Hepatocyte (in vitro differentiated cells): ENCODE measurements around the gene CLIP2. TPM values are rescaled to one million over a fixed set of nuclear protein-coding genes. Genes with fewer than 3 reads are reported as not detected.

Experiments used
- DNase-seq: peaks from one replicate; pipeline ENCODE4 v3.0.0-alpha.2; 2016; ENCODE audit warnings: low spot score
- H2AFZ ChIP-seq: fragments of 200-600 bp; sonication (generic); 2 replicates; pipeline ENCODE4 v1.6.0; 2016; ENCODE audit warnings: antibody characterized with exemption, mild to moderate bottlenecking
- H3K27ac ChIP-seq: fragments of 200-600 bp; sonication (generic); 2 replicates; pipeline ENCODE4 v1.5.1; 2016; ENCODE audit warnings: mild to moderate bottlenecking
- H3K27me3 ChIP-seq: fragments of 200-600 bp; sonication (generic); 2 replicates; pipeline ENCODE4 v1.6.1; 2016
- H3K36me3 ChIP-seq: fragments of 200-600 bp; sonication (generic); replicated peaks from 2 replicates; pipeline ENCODE4 v1.5.1; 2016; ENCODE audit warnings: low read depth; ENCODE audit not compliant: insufficient read depth
- H3K4me1 ChIP-seq: fragments of 200-600 bp; sonication (generic); 2 replicates; pipeline ENCODE4 v1.5.1; 2016; ENCODE audit warnings: mild to moderate bottlenecking, moderate library complexity; ENCODE audit not compliant: insufficient read depth
- H3K4me2 ChIP-seq: fragments of 200-600 bp; sonication (generic); 2 replicates; pipeline ENCODE4 v1.6.0; 2016
- H3K4me3 ChIP-seq: fragments of 200-600 bp; sonication (generic); 2 replicates; pipeline ENCODE4 v1.5.1; 2016; ENCODE audit warnings: mild to moderate bottlenecking
- H3K79me2 ChIP-seq: fragments of 200-600 bp; sonication (generic); 2 replicates; pipeline ENCODE4 v1.6.0; 2017; ENCODE audit warnings: mild to moderate bottlenecking
- H3K9me2 ChIP-seq: fragments of 200-600 bp; sonication (generic); replicated peaks from 2 replicates; pipeline ENCODE4 v1.6.0; 2017; ENCODE audit warnings: mild to moderate bottlenecking; ENCODE audit not compliant: insufficient read depth
- H3K9me3 ChIP-seq: fragments of 200-600 bp; sonication (generic); 2 replicates; pipeline ENCODE4 v1.5.1; 2016; ENCODE audit warnings: low read depth, mild to moderate bottlenecking
- H4K20me1 ChIP-seq: fragments of 200-600 bp; sonication (generic); 2 replicates; pipeline ENCODE4 v1.6.0; 2016; ENCODE audit warnings: mild to moderate bottlenecking; ENCODE audit not compliant: insufficient read depth, poor library complexity, severe bottlenecking
- CTCF ChIP-seq: fragments of 200-600 bp; sonication (generic); IDR thresholded peaks from 2 replicates; pipeline ENCODE4 v1.5.1; 2016; ENCODE audit warnings: antibody characterized with exemption, mild to moderate bottlenecking; ENCODE audit not compliant: poor library complexity
- EZH2 ChIP-seq: fragments of 200-600 bp; sonication (generic); IDR thresholded peaks from 2 replicates; pipeline ENCODE4 v1.6.1; 2016; ENCODE audit warnings: antibody characterized with exemption, mild to moderate bottlenecking, borderline replicate concordance
- EZH2phosphoT487 ChIP-seq: fragments of 200-600 bp; sonication (generic); IDR thresholded peaks from one replicate; pipeline ENCODE4 v1.6.1; 2018; ENCODE audit warnings: antibody characterized with exemption, mild to moderate bottlenecking, low read depth, moderate library complexity; ENCODE audit not compliant: unreplicated experiment, severe bottlenecking
- WGBS: methylation state at CpG from one replicate; pipeline ENCODE4 v1.1.6; 2016; ENCODE audit warnings: low lambda C conversion rate; ENCODE audit errors: missing lambda C conversion rate; 5-methylcytosine and 5-hydroxymethylcytosine counted together
- polyA plus RNA-seq: library from polyadenylated mRNA; unstranded; fragments of >200 nt; fragmentation: Nextera tagmentation; extraction: Ambion mirVana; gene quantifications from 2 replicates; pipeline ENCODE4 v1.2.1, GENCODE V29; 2016
- total RNA-seq: library from RNA; depleted of rRNA; stranded (reverse); fragments of >200 nt; gene quantifications from 2 replicates; pipeline ENCODE4 v1.2.3, GENCODE V29; 2014

The CLIP2 gene
- total and polyA plus RNA-seq, 2 experiments from 2014 or later, result 17.9 to 28.5 TPM

GRCh38 chr7:74306004-74306729, 17.0 kb downstream of the CLIP2 start:
- no peak for TF ChIP-seq EZH2
- no peak for TF ChIP-seq EZH2phosphoT487
- no peak for TF ChIP-seq CTCF
- no peaks in the 10 kb centered on the region for H3K9me3 ChIP-seq
- no peaks in the 10 kb centered on the region for H3K27me3 ChIP-seq
- H3K27ac ChIP-seq, result no peak overlapping the region
- no peak overlapping the region for H2AFZ ChIP-seq
- H3K4me2 ChIP-seq, result no peak overlapping the region
- peaks cover 47% of the 10 kb centered on the region for H3K79me2 ChIP-seq
- WGBS, result 90% methylated on average over 18 of the region's 27 CpGs
- no peaks in the 10 kb centered on the region for H3K4me1 ChIP-seq
- H3K36me3 ChIP-seq, result no peaks in the 10 kb centered on the region
- no peak overlapping the region for H3K4me3 ChIP-seq
- H4K20me1 ChIP-seq, result peaks cover 23% of the 10 kb centered on the region
- DNase-seq, result no peak
- no peaks in the 10 kb centered on the region for H3K9me2 ChIP-seq

- Histone ChIP-seq H3K9me2 (no peaks in the 10 kb centered on the region), H3K36me3 (no peaks in the 10 kb centered on the region), H3K79me2 (peaks cover 48% of the 10 kb centered on the region), H3K27ac (no peak overlapping the region), H2AFZ (no peak overlapping the region), H3K4me1 (no peaks in the 10 kb centered on the region), H4K20me1 (peaks cover 23% of the 10 kb centered on the region), H3K9me3 (no peaks in the 10 kb centered on the region), H3K27me3 (no peaks in the 10 kb centered on the region), H3K4me3 (no peak overlapping the region), H3K4me2 (no peak overlapping the region)
- TF ChIP-seq CTCF, result no peak
- no peak for TF ChIP-seq EZH2
- no peak for TF ChIP-seq EZH2phosphoT487
- WGBS, result 62% methylated on average over 16 of the region's 20 CpGs
- DNase-seq, result no peak
Measured at GRCh38 chr7:74306730-74307469, 17.7 kb downstream of the CLIP2 start.

- no peak overlapping the region for H3K4me3 ChIP-seq
- H3K36me3 ChIP-seq, result no peaks in the 10 kb centered on the region
- no peak overlapping the region for H3K4me2 ChIP-seq
- H3K4me1 ChIP-seq, result no peaks in the 10 kb centered on the region
- DNase-seq, result no peak
- H3K27ac ChIP-seq, result no peak overlapping the region
- 83% methylated on average over 10 of the region's 10 CpGs for whole genome bisulfite sequencing
- H3K9me3 ChIP-seq, result no peaks in the 10 kb centered on the region
- H3K27me3 ChIP-seq, result no peaks in the 10 kb centered on the region
- H3K9me2 ChIP-seq, result no peaks in the 10 kb centered on the region
- H3K79me2 ChIP-seq, result peaks cover 44% of the 10 kb centered on the region
- H2AFZ ChIP-seq, result no peak overlapping the region
- H4K20me1 ChIP-seq, result peaks cover 23% of the 10 kb centered on the region
- TF ChIP-seq EZH2, result no peak
Measured at GRCh38 chr7:74307738-74308505, 18.7 kb downstream of the CLIP2 start.

- no peaks in the 10 kb centered on the region for H3K27me3 ChIP-seq
- H3K27ac ChIP-seq, result no peak overlapping the region
- H3K4me3 ChIP-seq, result no peak overlapping the region
- 99% methylated on average over 6 of the region's 6 CpGs for WGBS
- no peaks in the 10 kb centered on the region for H3K9me2 ChIP-seq
- H3K36me3 ChIP-seq, result no peaks in the 10 kb centered on the region
- DNase-seq, result no peak
- TF ChIP-seq EZH2 (no peak), EZH2phosphoT487 (no peak), CTCF (no peak)
- H3K4me1 ChIP-seq, result no peaks in the 10 kb centered on the region
- H3K9me3 ChIP-seq, result no peaks in the 10 kb centered on the region
- peaks cover 23% of the 10 kb centered on the region for H4K20me1 ChIP-seq
- no peak overlapping the region for H2AFZ ChIP-seq
- peaks cover 37% of the 10 kb centered on the region for H3K79me2 ChIP-seq
- no peak overlapping the region for H3K4me2 ChIP-seq
Measured at GRCh38 chr7:74309181-74309580, 20.0 kb downstream of the CLIP2 start.
